ENCODE measurements around the gene PHACTR1. TPM values are rescaled to one million over a fixed set of nuclear protein-coding genes. Genes with fewer than 3 reads are reported as not detected.

Gene PHACTR1
- total and polyA plus RNA-seq, 12 donors, result 0.77 to 16.0 (median 3.5) TPM

GRCh38 chr6:13248053-13248452 is 531.5 kb downstream of the PHACTR1 start:
- intact Hi-C loops (cut with DNase I), result no loop called here
- Histone ChIP-seq H3K4me3 (no peak overlapping the region), H3K9me3 (replicated peaks in 1 of 3) (no peaks in the 10 kb centered on the region), H3K36me3 (replicated peaks in 1 of 2) (no peaks in the 10 kb centered on the region), H3K27ac (no peak overlapping the region), H3K4me1 (replicated peaks in 1 of 2) (no peaks in the 10 kb centered on the region), H3K27me3 (no peaks in the 10 kb centered on the region)
- no peak for DNase-seq
- 64 to 75% (median 69%) methylated on average over 3 of the region's 3 CpGs for WGBS, 4 donors
- TF ChIP-seq CTCF (IDR thresholded peaks at IDR 0.05), result no peak
- TF ChIP-seq POLR2A (IDR thresholded peaks at IDR 0.05), result no peak

- Histone ChIP-seq H3K36me3 (replicated peaks in 1 of 2) (no peaks in the 10 kb centered on the region), H3K9me3 (replicated peaks in 1 of 3) (no peaks in the 10 kb centered on the region), H3K4me1 (replicated peaks in 1 of 2) (no peaks in the 10 kb centered on the region), H3K4me3 (no peak overlapping the region), H3K27me3 (no peaks in the 10 kb centered on the region), H3K27ac (no peak overlapping the region)
- intact Hi-C loops (cut with DNase I), result no loop called here
- no peak for DNase-seq
- no peak for TF ChIP-seq POLR2A (IDR thresholded peaks at IDR 0.05)
- TF ChIP-seq CTCF (IDR thresholded peaks at IDR 0.05), result no peak
- WGBS, 4 donors, result 80 to 90% (median 88%) methylated on average over 7 to 8 of the region's 8 CpGs
Measured at GRCh38 chr6:13248584-13248985, 532.0 kb downstream of the PHACTR1 start.

GRCh38 chr6:13248994-13249393 is 532.4 kb downstream of the PHACTR1 start:
- TF ChIP-seq CTCF (IDR thresholded peaks at IDR 0.05), result no peak
- no peak for TF ChIP-seq POLR2A (IDR thresholded peaks at IDR 0.05)
- 80 to 92% (median 87%) methylated on average over 5 to 8 of the region's 8 CpGs for WGBS, 4 donors
- no peaks in the 10 kb centered on the region for H3K9me3 ChIP-seq (replicated peaks in 1 of 3)
- intact Hi-C loops (cut with DNase I), result no loop called here
- no peaks in the 10 kb centered on the region for H3K4me1 ChIP-seq (replicated peaks in 1 of 2)
- H3K27me3 ChIP-seq, result no peaks in the 10 kb centered on the region
- no peak overlapping the region for H3K4me3 ChIP-seq
- H3K27ac ChIP-seq, result no peak overlapping the region
- DNase-seq, result no peak
- H3K36me3 ChIP-seq (replicated peaks in 1 of 2), result no peaks in the 10 kb centered on the region

- no peaks in the 10 kb centered on the region for H3K9me3 ChIP-seq (replicated peaks in 1 of 3)
- intact Hi-C loops (cut with DNase I), result no loop called here
- 78 to 97% (median 95%) methylated on average over 1 of the region's 1 CpG for WGBS, 4 donors
- H3K4me1 ChIP-seq (replicated peaks in 1 of 2), result no peaks in the 10 kb centered on the region
- H3K4me3 ChIP-seq, result no peak overlapping the region
- no peaks in the 10 kb centered on the region for H3K27me3 ChIP-seq
- TF ChIP-seq POLR2A (IDR thresholded peaks at IDR 0.05) (no peak), CTCF (IDR thresholded peaks at IDR 0.05) (no peak)
- no peaks in the 10 kb centered on the region for H3K36me3 ChIP-seq (replicated peaks in 1 of 2)
- DNase-seq, result no peak
- H3K27ac ChIP-seq, result no peak overlapping the region
Measured at GRCh38 chr6:13249817-13250216, 533.2 kb downstream of the PHACTR1 start.
